Mesodermal cell (in vitro differentiated cells): ENCODE data around the gene EIF2AK2.

Experiments
- H3K27ac ChIP-seq: 2 replicates; pipeline ENCODE4 v1.7.0; 2013; ENCODE audit warnings: mild to moderate bottlenecking, low read depth, low read length, moderate library complexity; ENCODE audit not compliant: severe bottlenecking
- H3K36me3 ChIP-seq: 2 replicates; pipeline ENCODE4 v1.7.1; 2013; ENCODE audit warnings: mild to moderate bottlenecking, low read length, moderate library complexity; ENCODE audit not compliant: control insufficient read depth, insufficient read depth
- H3K4me1 ChIP-seq: one replicate; pipeline ENCODE4 v1.7.1; 2013; ENCODE audit warnings: mild to moderate bottlenecking, low read length; ENCODE audit not compliant: insufficient read depth, control insufficient read depth, poor library complexity, severe bottlenecking
- H3K4me3 ChIP-seq: 2 replicates; pipeline ENCODE4 v1.7.0; 2013; ENCODE audit warnings: low read length, control low read depth, mild to moderate bottlenecking; ENCODE audit not compliant: insufficient read depth, poor library complexity, severe bottlenecking; ENCODE audit errors: extremely low read depth
- H3K9me3 ChIP-seq: 2 replicates; pipeline ENCODE4 v1.7.1; 2013; ENCODE audit warnings: mild to moderate bottlenecking, low read length, moderate library complexity; ENCODE audit not compliant: control insufficient read depth
- WGBS, 2 experiments: methylation state at CpG; one replicate each; pipeline ENCODE4 v1.1.5; 2013; ENCODE audit warnings: missing lambda C conversion rate in 2 of 2; ENCODE audit not compliant: insufficient coverage in 2 of 2; 5-methylcytosine and 5-hydroxymethylcytosine counted together

EIF2AK2 gene

DNA sequence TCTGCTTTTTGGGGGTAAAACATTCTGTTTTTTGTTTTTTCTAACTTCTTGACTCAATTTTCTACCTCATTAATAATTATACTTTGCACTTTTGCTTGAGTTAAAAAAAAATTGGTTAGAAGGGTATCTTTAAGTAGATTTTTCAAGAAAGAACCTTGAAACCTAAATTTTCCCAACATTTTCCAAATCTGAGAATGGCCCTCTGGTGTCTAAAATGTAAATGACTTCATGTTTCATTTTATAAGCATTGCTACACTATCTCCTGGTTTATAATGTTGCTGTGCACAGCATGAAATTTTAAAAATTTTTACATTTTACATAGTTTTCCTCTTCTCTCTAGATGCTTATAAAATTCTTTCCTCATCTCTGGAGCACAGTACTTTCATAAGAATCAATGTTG lies 14.2 kb downstream of the EIF2AK2 start:
- no peaks in the 10 kb centered on the region for H3K4me1 ChIP-seq
- no peaks in the 10 kb centered on the region for H3K9me3 ChIP-seq
- H3K4me3 ChIP-seq: no peak overlapping the region
- no peak overlapping the region for H3K27ac ChIP-seq
- peaks cover 45% of the 10 kb centered on the region for H3K36me3 ChIP-seq

DNA sequence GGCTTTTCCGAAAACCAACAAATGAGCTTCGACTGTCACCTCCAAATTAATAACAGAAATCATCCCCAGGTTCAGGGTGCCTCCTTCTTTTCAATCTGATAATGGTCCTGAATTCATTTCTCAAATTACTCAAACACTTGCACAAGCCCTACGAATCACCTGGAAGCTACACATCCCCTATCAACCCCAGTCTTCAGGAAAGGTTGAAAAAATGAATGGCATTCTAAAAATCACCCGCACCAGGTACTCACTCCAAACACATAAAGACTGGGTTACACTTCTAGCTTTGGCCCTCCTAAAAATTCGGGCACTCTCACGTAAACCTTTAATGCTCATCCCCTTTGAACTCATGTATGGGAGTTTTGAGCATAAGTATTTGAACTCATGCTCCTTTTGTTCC lies 23.9 kb downstream of the EIF2AK2 start:
- 92 to 100% methylated on average over 3 of the region's 6 CpGs for WGBS, 2 experiments
- Histone ChIP-seq H3K9me3 (no peaks in the 10 kb centered on the region), H3K4me1 (no peaks in the 10 kb centered on the region), H3K27ac (no peak overlapping the region), H3K4me3 (no peak overlapping the region), H3K36me3 (peaks cover 84% of the 10 kb centered on the region)

DNA sequence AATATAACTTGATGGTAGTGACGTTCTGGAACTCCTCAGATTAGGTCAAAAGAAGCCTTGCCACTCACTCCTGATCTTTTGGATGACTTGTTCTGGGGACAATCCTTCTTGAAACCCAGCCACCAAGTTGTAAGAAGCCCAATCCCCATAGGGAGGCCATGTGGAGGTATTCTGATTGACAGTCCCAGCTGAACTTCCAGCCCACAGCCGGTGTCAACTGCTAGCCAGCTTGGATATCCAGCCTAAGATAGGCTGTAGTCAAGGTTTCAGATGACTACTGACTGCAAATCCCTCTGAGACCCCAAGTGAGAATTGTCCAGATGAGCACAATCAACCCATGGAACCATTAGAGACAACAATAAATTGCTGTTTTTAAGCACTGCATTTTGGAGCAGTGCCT lies 31.4 kb downstream of the EIF2AK2 start:
- H3K36me3 ChIP-seq: peaks cover 47% of the 10 kb centered on the region
- WGBS, 2 experiments: 88 to 100% methylated on average over 1 to 2 of the region's 2 CpGs
- no peaks in the 10 kb centered on the region for H3K4me1 ChIP-seq
- no peak overlapping the region for H3K27ac ChIP-seq
- H3K9me3 ChIP-seq: no peaks in the 10 kb centered on the region
- no peak overlapping the region for H3K4me3 ChIP-seq

DNA sequence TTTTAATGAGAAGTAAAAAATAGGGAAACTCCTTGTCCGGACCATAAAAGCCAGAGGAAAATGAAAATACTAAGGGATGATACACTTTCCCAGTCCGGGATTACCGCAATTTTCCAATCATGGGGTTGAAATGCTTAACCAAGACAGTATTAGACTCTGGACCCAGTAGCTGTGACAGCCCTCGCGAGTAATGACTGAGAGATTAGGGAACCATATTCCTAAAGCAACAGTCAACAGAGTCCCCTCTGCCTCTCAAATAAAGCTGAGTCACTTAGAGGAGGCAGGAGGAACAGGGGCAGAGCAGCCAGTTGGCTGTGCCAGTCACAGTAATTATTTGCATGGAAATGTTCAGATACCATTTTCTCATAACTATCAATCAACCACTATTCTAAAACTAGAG lies 37.6 kb downstream of the EIF2AK2 start:
- H3K27ac ChIP-seq: no peak overlapping the region
- no peaks in the 10 kb centered on the region for H3K4me1 ChIP-seq
- H3K4me3 ChIP-seq: no peak overlapping the region
- no peaks in the 10 kb centered on the region for H3K9me3 ChIP-seq
- peaks cover 43% of the 10 kb centered on the region for H3K36me3 ChIP-seq
- 93 to 95% methylated on average over 3 to 4 of the region's 5 CpGs for WGBS, 2 experiments

DNA sequence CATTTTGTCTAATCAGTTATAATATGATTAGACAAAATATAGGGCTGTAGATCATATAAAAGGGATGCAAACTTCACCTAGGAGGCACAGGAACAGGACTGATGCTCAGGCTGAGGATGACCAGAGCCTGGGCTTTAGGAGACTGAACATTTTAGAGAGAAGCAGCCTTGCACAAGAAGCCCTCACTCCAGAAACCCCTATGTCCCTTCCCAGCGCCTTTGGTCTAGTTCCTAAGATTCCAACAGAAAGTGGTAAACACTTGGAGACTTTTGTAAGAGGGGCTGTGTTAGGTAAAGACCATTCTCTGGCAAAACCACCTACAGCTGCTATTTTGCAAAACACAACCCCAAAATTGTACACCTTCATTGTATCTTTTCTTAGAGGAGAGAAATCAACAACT lies 39.2 kb downstream of the EIF2AK2 start:
- no CpG with 5 or more reads among the region's 1 CpG for WGBS, 2 experiments
- Histone ChIP-seq H3K4me3 (no peak overlapping the region), H3K27ac (no peak overlapping the region), H3K9me3 (no peaks in the 10 kb centered on the region), H3K4me1 (no peaks in the 10 kb centered on the region), H3K36me3 (peaks cover 39% of the 10 kb centered on the region)

DNA sequence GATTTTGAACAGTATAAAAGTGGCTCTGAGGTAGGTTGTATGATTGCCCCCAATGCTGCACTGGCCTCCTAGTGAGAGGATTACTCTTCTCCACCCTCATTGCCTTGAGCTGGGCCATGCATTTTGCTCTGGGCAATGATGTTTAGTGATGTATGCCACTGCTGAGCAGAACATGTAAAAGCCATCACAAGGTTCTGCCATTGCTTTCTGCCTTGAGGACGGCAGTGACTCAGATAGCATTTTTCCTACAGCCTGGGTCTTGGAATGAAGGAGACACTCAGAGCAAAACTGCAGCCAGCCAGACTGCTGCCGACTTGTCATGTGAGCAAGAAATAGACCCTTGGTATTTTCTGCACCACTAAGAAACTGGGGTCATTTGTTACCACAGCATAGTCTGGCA lies 44.8 kb downstream of the EIF2AK2 start:
- H3K9me3 ChIP-seq: no peaks in the 10 kb centered on the region
- no peak overlapping the region for H3K27ac ChIP-seq
- no peak overlapping the region for H3K4me3 ChIP-seq
- no peaks in the 10 kb centered on the region for H3K4me1 ChIP-seq
- peaks cover 40% of the 10 kb centered on the region for H3K36me3 ChIP-seq
- 50% methylated on average over 2 of the region's 2 CpGs for WGBS, 2 experiments

DNA sequence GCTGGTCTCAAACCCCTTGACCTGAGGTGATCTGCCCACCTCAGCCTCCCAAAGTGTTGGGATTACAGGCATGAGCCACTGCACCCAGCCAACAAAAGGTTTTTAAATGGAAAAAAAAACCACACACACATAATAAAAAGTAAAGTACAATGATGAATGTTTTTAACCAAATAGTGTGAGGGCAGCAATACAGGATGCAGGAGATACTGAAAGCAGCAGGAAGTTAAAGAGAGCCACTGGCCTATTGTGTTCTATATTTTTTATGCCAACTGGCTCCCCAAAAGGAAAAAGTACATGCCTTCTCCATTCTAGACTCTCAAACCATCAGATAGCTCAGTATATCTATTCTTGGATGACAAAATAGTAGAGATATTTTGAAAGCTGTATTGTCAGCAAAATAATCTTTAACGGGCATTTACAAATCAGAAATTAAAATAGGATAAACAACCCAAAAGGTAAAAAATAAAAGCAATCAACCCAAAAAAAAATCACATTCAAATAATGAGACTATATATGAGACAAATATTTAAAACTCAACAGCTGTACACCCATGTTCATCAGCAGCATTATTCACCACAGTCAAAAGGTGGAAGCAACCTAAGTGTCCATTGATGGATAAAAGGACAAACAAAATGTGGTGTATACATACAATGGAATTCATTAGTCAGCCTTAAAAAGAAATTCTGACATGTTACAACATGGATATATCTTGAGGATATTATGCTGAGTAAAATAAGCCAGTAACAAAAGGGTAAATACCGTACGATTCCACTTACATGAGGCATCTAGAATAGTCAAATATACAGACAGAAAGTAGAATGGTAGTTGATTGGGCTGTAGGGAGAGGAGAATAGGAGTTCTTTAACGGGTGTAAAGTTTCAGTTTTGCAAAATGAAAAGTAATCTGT lies 46.2 kb downstream of the EIF2AK2 start:
- Histone ChIP-seq H3K4me3 (no peak overlapping the region), H3K36me3 (peaks cover 37% of the 10 kb centered on the region), H3K9me3 (no peaks in the 10 kb centered on the region), H3K4me1 (no peaks in the 10 kb centered on the region), H3K27ac (no peak overlapping the region)
- WGBS, 2 experiments: 100% methylated on average over 2 of the region's 4 CpGs; no CpG with 5 or more reads in 1 of the 2 experiments

DNA sequence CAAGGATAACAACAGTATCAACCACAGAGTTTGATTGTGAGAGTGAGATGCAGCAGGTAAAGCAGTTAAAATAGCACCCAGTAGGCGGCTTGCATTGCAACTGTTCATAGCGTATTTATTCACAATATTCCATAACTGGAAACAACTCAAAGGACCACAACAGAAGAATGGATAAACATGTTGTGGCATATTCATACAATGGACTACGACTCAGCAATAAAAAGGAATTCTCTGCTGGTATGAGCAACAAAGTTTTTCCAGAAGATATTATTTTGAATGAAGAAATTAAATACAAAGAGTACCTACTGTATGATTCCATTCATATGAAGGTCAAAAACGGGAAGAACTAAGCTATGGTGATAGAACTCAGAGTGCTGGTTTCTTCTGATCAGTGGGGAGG lies 47.3 kb downstream of the EIF2AK2 start:
- no peaks in the 10 kb centered on the region for H3K9me3 ChIP-seq
- H3K4me3 ChIP-seq: no peak overlapping the region
- H3K4me1 ChIP-seq: no peaks in the 10 kb centered on the region
- H3K36me3 ChIP-seq: peaks cover 36% of the 10 kb centered on the region
- no CpG with 5 or more reads among the region's 4 CpGs for WGBS, 2 experiments
- no peak overlapping the region for H3K27ac ChIP-seq

DNA sequence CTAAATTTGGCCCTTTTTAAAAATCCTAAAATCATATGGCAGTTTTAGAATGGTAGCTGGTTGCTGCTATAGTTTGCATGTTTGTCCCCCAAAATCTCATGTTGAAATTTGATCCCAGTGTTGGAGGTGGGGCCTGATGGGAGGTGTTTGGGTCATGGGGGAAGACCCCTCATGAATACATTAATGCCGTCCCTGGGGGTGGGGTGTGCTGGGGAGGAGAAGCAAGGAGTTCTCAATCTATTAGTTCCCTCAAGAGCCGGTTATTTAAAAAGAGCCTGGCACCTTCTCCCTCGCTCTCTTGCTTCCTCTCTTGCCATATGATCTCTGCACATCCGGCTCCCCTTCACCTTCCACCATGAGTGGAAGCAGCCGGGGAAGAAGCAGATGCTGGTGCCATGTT lies 51.6 kb downstream of the EIF2AK2 start:
- Histone ChIP-seq H3K27ac (no peak overlapping the region), H3K36me3 (peaks cover 41% of the 10 kb centered on the region), H3K9me3 (no peaks in the 10 kb centered on the region), H3K4me1 (peaks cover 3% of the 10 kb centered on the region), H3K4me3 (no peak overlapping the region)
- 70 to 88% methylated on average over 3 to 4 of the region's 5 CpGs for WGBS, 2 experiments

DNA sequence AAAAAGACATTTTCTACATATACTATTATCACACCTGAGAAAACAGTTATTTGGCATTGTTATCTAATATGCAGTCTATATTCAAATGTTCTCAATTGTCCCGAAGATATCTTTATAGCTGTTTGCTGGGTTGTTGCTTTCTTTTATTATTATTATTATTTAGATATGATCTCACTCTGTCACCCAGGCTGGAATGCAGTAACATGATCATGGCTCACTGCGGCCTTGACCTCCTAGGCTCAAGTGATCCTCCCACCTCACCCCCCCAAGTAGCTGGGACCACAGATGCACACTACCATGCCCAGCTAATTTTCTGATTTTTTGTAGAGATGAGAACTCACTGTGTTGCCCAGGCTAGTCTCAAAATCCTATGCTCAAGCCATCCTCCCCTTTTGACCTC lies 52.6 kb downstream of the EIF2AK2 start:
- WGBS, 2 experiments: 100% methylated on average over 1 of the region's 2 CpGs; no CpG with 5 or more reads in 1 of the 2 experiments
- no peaks in the 10 kb centered on the region for H3K9me3 ChIP-seq
- no peak overlapping the region for H3K4me3 ChIP-seq
- peaks cover 3% of the 10 kb centered on the region for H3K4me1 ChIP-seq
- no peak overlapping the region for H3K27ac ChIP-seq
- peaks cover 35% of the 10 kb centered on the region for H3K36me3 ChIP-seq

DNA sequence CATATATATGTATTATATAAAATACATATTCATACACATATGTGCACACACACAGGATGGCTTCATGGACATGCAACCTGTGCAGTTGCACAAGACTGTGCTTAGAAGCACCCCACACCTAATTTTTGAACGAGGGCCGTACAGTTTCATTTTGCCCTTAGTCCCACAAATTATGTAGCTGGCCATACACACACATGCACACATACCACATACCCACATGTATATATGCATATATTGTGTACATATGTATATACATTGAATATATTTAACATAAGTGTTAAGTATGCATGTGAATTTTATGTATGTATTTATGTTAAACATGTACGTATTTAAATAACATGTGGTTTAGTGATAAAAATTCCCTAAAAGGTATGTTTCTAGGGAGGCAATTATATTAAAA lies 54.2 kb downstream of the EIF2AK2 start:
- no peak overlapping the region for H3K4me3 ChIP-seq
- no peak overlapping the region for H3K27ac ChIP-seq
- H3K9me3 ChIP-seq: no peaks in the 10 kb centered on the region
- H3K4me1 ChIP-seq: peaks cover 3% of the 10 kb centered on the region
- H3K36me3 ChIP-seq: peaks cover 29% of the 10 kb centered on the region
- 88 to 100% methylated on average over 1 of the region's 3 CpGs for WGBS, 2 experiments
